ENCODE data around the gene MRPL47.
A peak's percentile ranks its signal among the peaks of the same experiment; 100 is the strongest.
"Not testable (repeated sequence)": the region's sequence is repeated elsewhere in the genome, so short reads cannot be mapped to it uniquely, and the experiment has no call there.

The MRPL47 gene

DNA sequence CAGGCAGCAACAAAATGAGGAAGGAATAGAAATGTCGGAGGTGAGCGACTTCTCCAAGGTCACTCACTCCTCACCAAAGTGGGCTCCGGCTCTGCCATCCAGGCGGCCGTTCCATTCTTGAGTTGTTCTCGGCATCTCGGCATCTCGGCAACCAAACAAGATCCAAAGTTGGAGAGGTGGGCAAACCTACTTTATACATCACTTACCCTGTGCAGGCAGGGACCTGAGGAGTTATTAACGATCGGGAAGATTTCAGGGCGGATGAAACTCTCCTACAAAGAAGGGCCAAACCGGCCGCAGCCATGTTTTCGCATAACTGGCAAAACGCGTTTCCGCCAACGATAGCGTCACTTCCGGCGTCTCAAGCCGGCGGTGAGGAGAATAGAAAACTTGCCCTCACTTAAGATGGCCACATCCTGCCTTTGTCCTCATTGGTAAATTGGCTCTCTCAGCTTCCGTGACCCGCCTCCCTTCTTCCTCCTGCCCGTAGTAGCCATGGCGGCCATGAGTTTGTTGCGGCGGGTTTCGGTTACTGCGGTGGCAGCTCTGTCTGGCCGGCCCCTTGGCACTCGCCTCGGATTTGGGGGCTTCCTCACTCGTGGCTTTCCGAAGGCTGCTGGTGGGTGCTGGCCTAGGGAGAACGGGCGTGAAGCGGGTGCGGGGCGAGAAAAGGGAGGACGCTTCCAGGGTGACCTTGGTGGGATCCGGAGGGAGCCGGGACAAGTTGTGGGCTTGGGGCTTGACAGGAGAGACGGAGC, at the start of gene MRPL47, which contains the start of gene NDUFB5:
Gene MRPL47, minus strand, starts transcription at position 318 of the 758 bp plus-strand sequence. Its CDS starts 14 bp downstream, at position 304.
Gene NDUFB5, plus strand, starts transcription at position 474 of the 758 bp plus-strand sequence. Its CDS starts 22 bp downstream, at position 496.
- peak; percentile 96 for DNase-seq (ENCODE audit: low read depth)

DNA sequence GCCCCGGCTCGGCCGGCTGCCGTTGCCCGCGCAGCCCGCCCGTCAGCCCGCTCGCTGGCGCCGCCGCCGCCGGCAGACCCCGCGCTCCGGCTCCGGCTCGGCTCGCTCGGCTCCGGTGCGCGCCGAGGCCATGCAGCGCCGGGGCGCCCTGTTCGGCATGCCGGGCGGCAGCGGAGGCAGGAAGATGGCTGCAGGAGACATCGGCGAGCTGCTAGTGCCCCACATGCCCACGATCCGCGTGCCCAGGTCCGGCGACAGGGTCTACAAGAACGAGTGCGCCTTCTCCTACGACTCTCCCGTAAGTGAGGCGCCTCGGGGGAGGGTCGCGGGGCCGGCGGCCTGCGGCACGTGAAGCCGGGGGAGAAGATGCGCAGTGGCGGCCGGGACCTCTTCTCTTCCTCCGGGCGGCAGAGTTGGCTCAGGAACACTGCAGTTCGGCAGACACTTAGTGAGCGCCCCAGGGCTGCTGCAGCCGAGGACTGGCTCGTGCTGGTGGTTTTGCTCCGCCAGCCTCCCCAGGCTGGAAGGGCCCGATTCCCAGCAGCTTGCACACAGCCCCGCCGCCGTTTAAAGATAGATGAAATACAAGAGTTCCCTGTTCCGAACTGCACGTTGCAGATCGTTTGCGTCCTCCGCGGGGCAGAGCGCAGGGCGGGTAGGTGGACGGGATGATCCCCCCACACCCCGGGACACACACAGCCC, 48.8 kb upstream of the MRPL47 start:
- DNase-seq (ENCODE audit: low read depth): peak; percentile 84
- TF ChIP-seq, protein P1, sequence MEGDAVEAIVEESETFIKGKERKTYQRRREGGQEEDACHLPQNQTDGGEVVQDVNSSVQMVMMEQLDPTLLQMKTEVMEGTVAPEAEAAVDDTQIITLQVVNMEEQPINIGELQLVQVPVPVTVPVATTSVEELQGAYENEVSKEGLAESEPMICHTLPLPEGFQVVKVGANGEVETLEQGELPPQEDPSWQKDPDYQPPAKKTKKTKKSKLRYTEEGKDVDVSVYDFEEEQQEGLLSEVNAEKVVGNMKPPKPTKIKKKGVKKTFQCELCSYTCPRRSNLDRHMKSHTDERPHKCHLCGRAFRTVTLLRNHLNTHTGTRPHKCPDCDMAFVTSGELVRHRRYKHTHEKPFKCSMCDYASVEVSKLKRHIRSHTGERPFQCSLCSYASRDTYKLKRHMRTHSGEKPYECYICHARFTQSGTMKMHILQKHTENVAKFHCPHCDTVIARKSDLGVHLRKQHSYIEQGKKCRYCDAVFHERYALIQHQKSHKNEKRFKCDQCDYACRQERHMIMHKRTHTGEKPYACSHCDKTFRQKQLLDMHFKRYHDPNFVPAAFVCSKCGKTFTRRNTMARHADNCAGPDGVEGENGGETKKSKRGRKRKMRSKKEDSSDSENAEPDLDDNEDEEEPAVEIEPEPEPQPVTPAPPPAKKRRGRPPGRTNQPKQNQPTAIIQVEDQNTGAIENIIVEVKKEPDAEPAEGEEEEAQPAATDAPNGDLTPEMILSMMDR (conservative IDR thresholded peaks at IDR 0.05; ENCODE audit: low read length): peak; percentile 6; the same call in 1 of the 2 replicates
- H3K4me3 ChIP-seq (ENCODE audit: low read length): peak overlapping the region; percentile 86

More for the DNA sequence above, at the start of gene MRPL47, which contains the start of gene NDUFB5:
- TF ChIP-seq, protein P1 (conservative IDR thresholded peaks at IDR 0.05; ENCODE audit: low read length): no peak
- H3K4me3 ChIP-seq (ENCODE audit: low read length): peak within 1 kb of the TSS; percentile 97

DNA sequence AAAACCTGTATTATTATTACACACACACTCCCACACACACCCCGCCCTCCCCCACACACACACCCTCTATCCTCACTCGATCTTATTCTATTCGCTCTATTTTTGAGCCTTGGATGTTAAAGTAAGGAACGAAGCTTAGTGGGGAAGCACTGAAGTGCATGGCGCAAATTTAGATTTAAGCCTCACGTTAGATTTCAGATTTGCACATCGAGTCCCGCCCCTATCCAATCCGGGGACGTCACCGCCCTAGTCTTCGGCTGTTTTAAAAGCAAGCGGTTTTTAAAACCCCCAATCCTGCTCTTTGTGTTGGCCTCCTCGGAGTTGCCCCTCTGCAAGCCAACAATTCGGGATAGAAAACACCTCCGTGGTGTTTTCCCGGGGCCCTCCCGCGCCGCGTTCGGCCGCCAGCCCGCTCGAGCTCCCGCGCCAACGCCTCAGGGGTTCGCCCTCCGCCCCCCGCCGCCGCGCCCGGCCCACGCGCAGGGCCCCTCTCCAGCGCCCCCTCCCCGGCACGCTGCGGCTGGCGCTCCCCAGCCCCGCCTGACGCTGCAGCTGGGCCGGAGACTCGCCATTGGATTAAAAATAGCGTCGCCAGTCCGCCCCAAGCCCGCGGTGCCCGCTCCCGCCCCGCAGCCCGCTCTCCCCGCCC, 48.1 kb upstream of the MRPL47 start, which contains the start of gene USP13:
Gene USP13, plus strand, starts transcription at position 594 of the 649 bp plus-strand sequence. CDS start 186 bp downstream, outside the sequence.
- TF ChIP-seq, protein P1 (conservative IDR thresholded peaks at IDR 0.05; ENCODE audit: low read length): no peak; the same call in 1 of the 2 replicates
- DNase-seq (ENCODE audit: low read depth): peak; percentile 74

DNA sequence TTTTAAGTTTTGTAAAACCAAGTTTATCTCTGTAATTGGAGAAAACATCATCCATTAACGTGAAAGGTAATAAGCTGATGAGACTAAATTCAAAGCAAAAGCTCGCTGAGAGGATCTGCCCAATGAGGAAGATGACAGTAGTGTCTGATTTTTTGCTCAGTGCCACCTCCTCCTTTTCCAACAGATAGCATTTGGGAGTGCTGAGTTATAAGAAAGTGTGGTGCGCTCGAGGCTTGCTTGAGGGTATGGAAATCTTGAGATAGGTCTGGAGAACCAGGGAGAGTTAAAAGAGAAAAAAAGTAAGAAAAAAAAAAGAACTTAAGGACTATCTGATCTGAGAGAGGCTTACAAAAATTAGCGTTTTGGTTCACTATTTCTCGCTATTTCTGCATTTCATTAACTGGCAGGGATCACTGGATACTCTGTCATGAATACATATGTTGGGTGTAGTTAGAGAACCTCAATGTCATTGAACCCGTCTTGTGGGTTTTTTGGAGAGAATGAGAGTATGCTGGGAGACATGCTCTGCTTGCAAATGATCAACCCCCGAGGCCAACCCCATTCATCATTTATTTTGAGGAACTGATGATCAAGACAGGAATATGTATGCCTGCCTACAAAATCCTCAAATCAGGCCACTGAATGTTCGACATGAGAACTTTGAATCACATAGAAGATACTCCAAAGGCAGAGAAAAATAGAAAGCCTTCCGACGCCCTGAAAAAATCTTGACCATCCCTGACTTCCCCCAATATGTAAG, 47.4 kb upstream of the MRPL47 start:
- no peak for DNase-seq (ENCODE audit: low read depth)
- peak overlapping the region; percentile 86 for H3K4me3 ChIP-seq (ENCODE audit: low read length)
- TF ChIP-seq, protein P1 (conservative IDR thresholded peaks at IDR 0.05; ENCODE audit: low read length): no peak

More for the DNA sequence above, 48.1 kb upstream of the MRPL47 start, which contains the start of gene USP13:
- peak within 1 kb of the TSS; percentile 86 for H3K4me3 ChIP-seq (ENCODE audit: low read length)

DNA sequence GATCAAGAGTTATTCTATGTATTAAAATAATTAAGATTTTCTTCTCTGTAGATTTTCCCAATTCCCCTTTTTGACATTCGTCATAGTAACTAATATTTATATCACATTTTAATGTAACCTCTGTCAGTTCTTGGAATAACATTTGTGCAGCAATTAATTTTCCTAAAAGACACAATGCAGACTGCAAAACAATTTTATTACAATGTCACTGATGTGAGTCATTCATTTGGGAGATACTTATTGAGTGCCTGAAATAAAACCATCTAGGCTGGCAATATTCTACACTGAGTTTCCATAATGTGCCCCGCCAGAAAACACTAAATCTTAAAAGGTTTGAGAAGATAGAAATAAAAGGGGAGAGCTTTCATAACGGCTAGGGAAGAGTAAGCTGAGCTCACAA, 41.7 kb upstream of the MRPL47 start:
- no peak for DNase-seq (ENCODE audit: low read depth)
- H3K4me3 ChIP-seq (ENCODE audit: low read length): no peak overlapping the region
- TF ChIP-seq, protein P1 (conservative IDR thresholded peaks at IDR 0.05; ENCODE audit: low read length): no peak

DNA sequence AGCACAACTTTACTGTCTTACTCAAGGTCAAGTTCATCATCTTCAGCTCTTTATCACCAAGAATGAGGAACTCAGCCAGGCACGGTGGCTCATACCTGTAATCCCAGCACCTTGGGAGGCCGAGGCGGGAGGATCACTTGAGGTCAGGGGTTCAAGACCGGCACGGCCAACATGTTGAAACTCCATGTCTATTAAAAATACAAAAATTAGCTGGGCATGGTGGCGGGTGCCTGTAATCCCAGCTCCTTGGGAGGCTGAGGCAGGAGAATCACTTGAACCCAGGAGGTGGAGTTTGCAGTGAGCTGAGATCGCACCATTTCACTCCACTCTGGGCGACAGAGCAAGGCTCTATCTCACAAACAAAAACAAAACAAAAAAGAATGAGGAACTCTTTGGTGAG, 39.4 kb upstream of the MRPL47 start:
- not testable (repeated sequence) for H3K4me3 ChIP-seq (ENCODE audit: low read length); DNase-seq (ENCODE audit: low read depth)
